ENCODE measurements around the gene BAD.
"Not testable (repeated sequence)": the region's sequence is repeated elsewhere in the genome, so short reads cannot be mapped to it uniquely, and the experiment has no call there.

Gene BAD

DNA sequence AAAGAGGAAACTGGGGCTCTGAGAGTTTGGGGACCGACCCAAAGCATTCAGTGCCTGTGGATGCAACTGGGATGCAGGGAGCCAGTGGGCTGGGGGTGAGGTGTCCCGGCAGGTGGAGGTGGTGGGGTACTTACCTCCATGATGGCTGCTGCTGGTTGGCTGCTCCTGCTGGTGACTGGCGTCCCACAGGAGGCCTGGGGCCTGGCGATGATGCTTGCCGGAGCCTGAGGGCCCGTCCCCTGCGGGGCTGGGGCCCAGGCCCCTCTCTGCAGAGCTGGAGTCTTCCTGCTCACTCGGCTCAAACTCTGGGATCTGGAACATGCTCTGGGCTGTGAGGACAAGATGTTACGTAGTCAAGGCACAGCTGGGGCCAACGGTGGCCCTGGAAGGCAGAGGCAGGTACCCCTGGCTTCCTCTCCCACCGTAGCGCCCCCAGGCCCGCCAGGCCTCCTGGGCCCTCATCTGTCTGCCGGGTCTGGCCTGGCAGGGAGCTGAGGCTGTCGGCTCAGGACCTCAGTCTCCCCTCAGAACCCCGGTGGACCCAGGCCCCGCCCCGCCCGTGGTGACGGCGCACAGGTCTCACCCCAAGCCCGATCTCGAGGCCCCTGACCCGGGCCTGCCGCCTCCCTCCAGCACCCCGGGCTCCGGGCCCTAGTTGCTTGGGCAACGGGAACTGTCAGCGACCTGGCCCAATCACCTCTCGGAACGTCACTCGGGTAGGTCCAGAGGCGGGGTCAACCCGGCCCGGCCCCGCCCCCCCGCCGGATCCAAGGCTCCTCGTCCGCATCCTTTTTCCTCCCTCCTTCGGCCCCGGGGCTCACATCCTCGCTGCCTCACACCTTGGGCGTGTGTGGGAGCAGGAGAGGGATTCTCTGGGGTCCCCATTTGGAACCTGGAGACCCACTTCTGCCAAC is at the start of gene BAD:
TSS of gene BAD (minus strand) at position 618 of the 914 bp plus-strand sequence. CDS start at position 321, 297 bp downstream.
- peak; percentile 68 for DNase-seq (ENCODE audit: low read depth)

DNA sequence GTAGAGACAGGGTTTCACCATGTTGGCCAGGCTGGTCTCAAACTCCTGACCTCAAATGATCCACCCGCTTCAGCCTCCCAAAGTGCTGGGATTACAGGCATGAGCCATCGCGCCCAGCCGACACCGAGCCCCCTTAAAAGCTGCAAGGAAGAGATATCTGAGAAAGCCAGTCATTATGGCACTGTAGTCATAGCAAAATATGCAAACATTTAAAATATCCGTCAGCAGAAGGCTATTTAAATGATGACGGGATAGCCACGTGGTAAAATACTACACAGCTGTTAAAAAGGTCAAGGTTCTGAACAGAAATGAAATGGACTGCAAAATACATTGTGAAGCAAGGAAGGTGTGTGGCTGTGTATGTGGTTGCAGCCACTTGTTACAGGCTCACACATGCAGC is 49.1 kb upstream of the BAD start:
- DNase-seq (ENCODE audit: low read depth): no peak

GRCh38 chr11:64331569-64332371 is 47.3 kb upstream of the BAD start:
- DNase-seq (ENCODE audit: low read depth): peak; percentile 76

GRCh38 chr11:64330888-64331287 is 46.4 kb upstream of the BAD start:
- DNase-seq (ENCODE audit: low read depth): no peak

- no peak for DNase-seq (ENCODE audit: low read depth)
These were observed 43.5 kb upstream of the BAD start for GRCh38 chr11:64327993-64328392.

DNA sequence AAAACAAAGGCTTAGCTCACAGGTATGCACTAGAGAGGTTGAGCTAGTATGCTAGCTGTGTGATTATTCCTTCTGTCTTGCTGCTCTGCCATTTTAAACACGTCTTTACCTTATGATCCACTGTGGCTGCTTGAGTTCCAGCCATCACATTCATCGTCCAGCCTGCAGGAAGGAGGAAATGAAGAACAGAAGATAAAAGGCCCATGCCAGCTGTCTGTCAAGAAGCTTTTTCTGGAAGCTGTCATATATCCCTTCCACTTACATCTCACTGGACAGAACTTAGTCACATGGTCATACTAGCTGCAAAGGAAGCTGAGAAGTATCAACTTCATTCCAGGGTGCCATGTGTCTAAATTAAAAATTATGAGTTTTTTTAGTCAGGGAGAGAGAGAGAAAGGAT is 42.9 kb upstream of the BAD start:
- no peak for DNase-seq (ENCODE audit: low read depth)

DNA sequence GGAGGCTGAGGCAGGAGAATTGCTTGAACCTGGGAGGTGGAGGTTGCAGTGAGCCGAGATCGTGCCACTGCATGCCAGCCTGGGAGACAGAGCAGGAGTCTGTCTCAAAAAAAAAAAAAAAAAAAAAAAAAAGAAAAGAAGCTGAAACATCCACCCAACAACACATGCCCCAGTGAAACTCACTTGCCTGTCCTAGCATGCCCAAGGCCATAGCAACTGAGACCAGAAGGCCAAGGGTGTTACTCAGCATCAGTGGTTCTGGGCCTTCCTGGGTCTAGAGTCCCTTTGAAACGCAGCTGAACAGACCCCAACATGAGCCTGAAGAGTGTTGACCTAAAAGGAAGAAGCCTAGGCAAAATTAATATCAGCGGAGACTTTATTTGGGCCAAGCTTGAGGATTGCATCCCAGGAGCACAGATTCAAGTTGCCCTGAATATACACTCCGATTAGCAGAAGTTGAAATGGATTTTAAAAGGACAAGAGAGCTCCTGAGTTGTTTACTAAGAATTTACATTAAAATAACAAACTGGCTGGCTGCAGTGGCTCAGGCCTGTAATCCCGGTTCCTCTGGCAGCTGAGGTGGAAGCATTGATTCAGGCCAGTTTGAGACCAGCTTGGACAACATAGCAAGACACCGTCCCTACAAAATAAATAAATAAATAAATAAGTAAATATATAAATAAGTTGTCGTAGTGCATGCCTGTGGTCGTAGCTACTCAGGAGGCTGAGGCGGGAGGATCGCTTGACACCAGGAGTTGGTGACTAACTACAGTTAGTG is 40.4 kb upstream of the BAD start:
- DNase-seq (ENCODE audit: low read depth): no peak

GRCh38 chr11:64323984-64324383 is 39.5 kb upstream of the BAD start:
- not testable (repeated sequence) for DNase-seq (ENCODE audit: low read depth)

DNA sequence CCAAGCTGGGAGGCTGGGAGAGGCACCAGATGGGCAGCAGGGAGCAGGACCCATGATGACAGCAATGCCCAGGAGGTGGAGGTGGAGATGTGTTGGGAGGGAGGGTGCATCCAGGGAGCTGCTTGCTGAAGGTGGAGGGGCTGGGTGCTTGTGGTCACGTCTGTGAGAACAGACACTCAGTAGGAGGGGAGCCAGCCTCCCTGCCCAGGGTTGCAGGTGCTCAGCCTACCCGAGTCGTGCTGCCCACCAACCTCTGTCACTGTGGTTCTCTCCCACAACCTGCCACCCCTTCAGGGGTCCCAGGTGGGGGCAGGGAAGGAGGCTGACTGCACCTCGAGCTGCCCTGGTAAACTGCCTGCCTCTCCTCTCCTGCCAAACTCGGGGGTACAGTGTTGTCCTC is 38.9 kb upstream of the BAD start:
- DNase-seq (ENCODE audit: low read depth): no peak

- no peak for DNase-seq (ENCODE audit: low read depth)
These were observed 38.4 kb upstream of the BAD start for GRCh38 chr11:64322925-64323260.

GRCh38 chr11:64321533-64321932 is 37.1 kb upstream of the BAD start:
- DNase-seq (ENCODE audit: low read depth): no peak

GRCh38 chr11:64321026-64321425 is 36.6 kb upstream of the BAD start:
- no peak for DNase-seq (ENCODE audit: low read depth)

GRCh38 chr11:64320556-64320955 is 36.1 kb upstream of the BAD start:
- DNase-seq (ENCODE audit: low read depth): no peak

GRCh38 chr11:64318766-64319761 is 34.6 kb upstream of the BAD start:
- DNase-seq (ENCODE audit: low read depth): no peak

DNA sequence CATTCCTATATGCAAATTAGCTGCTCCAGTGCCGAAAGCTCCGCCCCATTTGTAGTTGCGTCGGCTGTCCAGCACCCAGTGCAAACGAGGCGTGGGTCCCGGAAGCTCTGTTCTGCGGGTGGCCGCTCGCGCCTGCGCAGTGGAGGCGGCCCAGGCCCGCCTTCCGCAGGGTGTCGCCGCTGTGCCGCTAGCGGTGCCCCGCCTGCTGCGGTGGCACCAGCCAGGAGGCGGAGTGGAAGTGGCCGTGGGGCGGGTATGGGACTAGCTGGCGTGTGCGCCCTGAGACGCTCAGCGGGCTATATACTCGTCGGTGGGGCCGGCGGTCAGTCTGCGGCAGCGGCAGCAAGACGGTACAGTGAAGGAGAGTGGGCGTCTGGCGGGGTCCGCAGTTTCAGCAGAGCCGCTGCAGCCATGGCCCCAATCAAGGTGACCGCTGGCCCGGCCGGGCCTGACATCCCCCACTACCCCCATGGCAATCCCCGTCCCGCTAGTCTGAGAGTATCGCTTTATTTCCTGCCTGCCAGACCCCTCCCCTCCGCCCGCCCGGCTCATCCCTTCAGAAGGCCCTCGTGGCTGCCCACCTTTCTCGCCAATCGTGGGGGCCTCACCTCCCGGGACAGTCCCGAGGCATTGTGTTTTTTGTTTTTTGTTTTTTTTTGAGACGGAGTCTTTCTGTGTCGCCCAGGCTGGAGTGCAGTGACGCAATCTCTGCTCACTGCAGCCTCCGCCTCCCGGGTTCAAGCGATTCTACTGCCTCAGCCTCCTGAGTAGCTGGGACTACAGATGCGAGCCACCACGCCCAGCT is 33.7 kb upstream of the BAD start, which contains the start of gene PRDX5:
TSS of gene PRDX5 (plus strand) at position 161 of the 805 bp plus-strand sequence. CDS start at position 256, 95 bp downstream.
- peak; percentile 86 for DNase-seq (ENCODE audit: low read depth)

DNA sequence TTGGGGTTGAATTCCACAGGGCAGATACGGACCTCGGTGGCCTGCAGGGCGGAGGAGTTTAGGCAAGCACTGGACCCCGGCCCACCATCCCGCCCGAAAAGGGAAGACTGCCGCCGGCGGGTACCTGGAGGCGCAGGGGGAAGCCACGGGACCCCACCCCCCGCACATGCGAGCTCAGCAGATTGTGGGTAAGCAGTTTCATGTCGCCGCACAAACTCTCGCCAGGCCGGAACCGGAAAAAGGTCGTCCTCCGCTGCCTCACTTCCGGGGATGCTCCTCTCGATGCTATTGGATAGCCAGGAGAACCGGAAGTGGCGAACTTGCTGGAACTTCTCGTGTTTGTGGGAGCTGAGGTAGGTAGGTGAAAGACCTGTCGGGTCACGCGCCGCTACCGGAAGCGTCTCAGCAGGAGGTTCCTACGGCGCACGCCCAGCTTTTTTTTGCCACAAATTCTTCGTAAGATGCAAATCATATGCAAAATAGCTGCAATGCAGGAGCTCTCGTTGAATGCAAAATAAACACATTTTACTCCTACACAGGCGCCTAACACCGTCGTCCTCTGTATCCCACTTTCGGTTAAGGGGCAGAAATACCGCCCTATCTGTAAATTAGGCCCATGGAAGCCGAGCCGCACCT is 33.0 kb upstream of the BAD start, which contains the start of gene TRMT112:
TSS of gene TRMT112 (minus strand) at position 235 of the 636 bp plus-strand sequence. CDS start at position 202, 33 bp downstream.
- peak; percentile 87 for DNase-seq (ENCODE audit: low read depth)

DNA sequence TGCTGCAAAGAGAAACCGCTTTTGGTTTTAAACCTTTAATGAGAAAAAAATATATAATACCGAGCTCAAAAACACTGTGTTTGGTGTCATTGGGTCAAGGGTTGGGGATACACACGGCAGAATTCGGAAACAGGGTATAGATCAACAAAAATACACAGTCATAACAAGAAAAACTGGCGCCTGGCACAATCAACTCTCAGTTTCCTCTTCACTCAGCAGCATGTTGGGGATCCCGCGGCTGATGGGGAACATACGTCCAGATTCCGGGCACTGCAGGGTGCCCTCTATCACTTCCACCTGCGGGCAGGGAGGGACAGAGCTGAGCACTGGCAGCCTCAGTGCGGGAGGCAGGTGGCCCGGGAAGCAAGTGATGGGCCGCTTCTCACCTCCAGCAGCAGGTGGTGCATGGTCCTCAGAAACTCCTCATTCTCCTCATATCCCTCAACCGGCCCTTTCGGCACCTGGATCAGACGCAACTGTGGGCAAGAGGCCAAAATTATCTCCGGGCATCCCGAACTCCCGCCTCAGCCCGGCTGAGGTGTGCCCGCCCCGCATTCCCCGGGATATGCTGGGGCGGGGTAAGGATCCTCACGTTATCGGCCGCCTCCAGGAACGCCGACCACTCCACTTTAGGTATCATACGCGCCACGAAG is 32.3 kb upstream of the BAD start:
- no peak for DNase-seq (ENCODE audit: low read depth)

GRCh38 chr11:64315667-64316526 is 31.4 kb upstream of the BAD start:
- DNase-seq (ENCODE audit: low read depth): not testable (repeated sequence)
